HG03571 (cell line): ENCODE measurements around the gene COX10.
"Not testable (repeated sequence)": the region's sequence is repeated elsewhere in the genome, so short reads cannot be mapped to it uniquely, and the experiment has no call there.

Experiments
- ATAC-seq: cut with Tn5 transposase; IDR thresholded peaks from one replicate; pipeline ENCODE4 v1.9.1; 2021; ENCODE audit not compliant: unreplicated experiment

Gene COX10

GRCh38 chr17:14169287-14169686 is 100.0 kb downstream of the COX10 start:
- ATAC-seq, result no peak

GRCh38 chr17:14169901-14170300 is 100.6 kb downstream of the COX10 start:
- no peak for ATAC-seq

- ATAC-seq, result not testable (repeated sequence)
Measured at GRCh38 chr17:14176989-14177388, 107.7 kb downstream of the COX10 start.

- ATAC-seq, result not testable (repeated sequence)
Measured at GRCh38 chr17:14177801-14178200, 108.5 kb downstream of the COX10 start.

GRCh38 chr17:14179951-14180350 is 110.6 kb downstream of the COX10 start:
- not testable (repeated sequence) for ATAC-seq

- not testable (repeated sequence) for ATAC-seq
Measured at GRCh38 chr17:14182084-14182483, 112.8 kb downstream of the COX10 start.

- not testable (repeated sequence) for ATAC-seq
Measured at GRCh38 chr17:14184536-14184935, 115.2 kb downstream of the COX10 start.

- not testable (repeated sequence) for ATAC-seq
Measured at GRCh38 chr17:14186443-14186842, 117.1 kb downstream of the COX10 start.

- not testable (repeated sequence) for ATAC-seq
Measured at GRCh38 chr17:14190774-14191173, 121.5 kb downstream of the COX10 start.

- ATAC-seq, result not testable (repeated sequence)
Measured at GRCh38 chr17:14191469-14191868, 122.2 kb downstream of the COX10 start.

- ATAC-seq, result not testable (repeated sequence)
Measured at GRCh38 chr17:14192039-14192438, 122.7 kb downstream of the COX10 start.

- peak; percentile 74 for ATAC-seq
Measured at GRCh38 chr17:14192636-14193344, 123.5 kb downstream of the COX10 start.

GRCh38 chr17:14196377-14196997 is 127.2 kb downstream of the COX10 start:
- no peak for ATAC-seq

GRCh38 chr17:14197057-14197456 is 127.8 kb downstream of the COX10 start:
- ATAC-seq, result no peak

- no peak for ATAC-seq
Measured at GRCh38 chr17:14197586-14197985, 128.3 kb downstream of the COX10 start.

- no peak for ATAC-seq
Measured at GRCh38 chr17:14198013-14198412, 128.7 kb downstream of the COX10 start.

- no peak for ATAC-seq
Measured at GRCh38 chr17:14198575-14198974, 129.3 kb downstream of the COX10 start.

GRCh38 chr17:14199601-14200000 is 130.3 kb downstream of the COX10 start:
- no peak for ATAC-seq

GRCh38 chr17:14200354-14200753 is 131.1 kb downstream of the COX10 start:
- no peak for ATAC-seq

GRCh38 chr17:14201021-14201987 is 132.0 kb downstream of the COX10 start:
- no peak for ATAC-seq

- ATAC-seq, result no peak
Measured at GRCh38 chr17:14201988-14202380, 132.7 kb downstream of the COX10 start.
